ENCODE measurements around the gene GPATCH8. TPM values are rescaled to one million over a fixed set of nuclear protein-coding genes. Genes with fewer than 3 reads are reported as not detected.

Gene GPATCH8
- total and polyA plus RNA-seq, 2 of the 8 experiments (the other 6 are each of a cell fraction or from before 2014, with no cell fraction given) = 20.5 to 58.1 TPM

DNA sequence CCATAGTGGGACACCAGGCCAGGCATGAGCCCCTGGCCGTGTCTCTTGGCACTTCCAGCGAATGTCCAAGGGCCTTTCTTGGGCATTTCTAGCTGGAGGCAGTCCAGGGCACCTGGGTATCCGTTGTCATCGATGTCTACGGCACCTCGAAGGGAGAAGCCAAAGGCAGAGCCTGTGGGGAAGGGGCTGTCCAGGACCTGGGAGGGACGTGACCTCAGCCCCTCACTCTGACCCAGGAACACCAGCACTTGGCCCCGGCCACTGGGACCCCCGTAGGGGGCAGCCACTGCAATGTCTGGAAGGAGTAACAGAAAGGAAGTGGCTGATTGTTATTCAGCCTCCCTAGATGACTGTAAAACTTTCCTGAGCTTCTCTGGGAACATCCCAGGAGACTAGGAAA is 122.4 kb downstream of the GPATCH8 start:
- Histone ChIP-seq H3K18ac (ENCODE audit: extremely low read depth, low read length) (no peak overlapping the region), H3K23ac (ENCODE audit: insufficient read length) (no peak overlapping the region), H3K27ac (ENCODE audit: low read depth, low read length) (no peak overlapping the region), H3K14ac (ENCODE audit: insufficient read length) (no peak overlapping the region), H4K91ac (replicated peaks; ENCODE audit: insufficient read length, low read length) (no peak overlapping the region), H2AFZ (ENCODE audit: low read length) (no peak overlapping the region), H3K79me2 (ENCODE audit: control insufficient read depth in 1 of 2, insufficient read depth in 2 of 2, low read length in 2 of 2) (no peaks in the 10 kb centered on the region), H4K8ac (ENCODE audit: extremely low read depth, insufficient read depth, low read length) (no peak overlapping the region), H2BK120ac (replicated peaks; ENCODE audit: low read depth, low read length) (no peak overlapping the region), H2BK12ac (ENCODE audit: low read depth, low read length) (peak overlapping the region; percentile 29; the same call in 1 of the 2 replicates), H3K4me1 (replicated peaks in 1 of 4; ENCODE audit: control insufficient read depth in 3 of 4, insufficient read depth in 4 of 4, low read length in 3 of 4) (peaks cover 0 to 21% (median 8%) of the 10 kb centered on the region in 4 experiments; a peak in 6 of 7 replicates), H3K4me3 (ENCODE audit: extremely low read depth in 1 of 4, insufficient read depth in 2 of 4, low read depth in 3 of 4, low read length in 4 of 4) (no peak overlapping the region), H3K4ac (replicated peaks; ENCODE audit: insufficient read length, low read depth, low read length) (no peak overlapping the region), H3K79me1 (ENCODE audit: low read depth, low read length) (no peaks in the 10 kb centered on the region), H2BK20ac (ENCODE audit: low read length) (no peak overlapping the region), H3K23me2 (ENCODE audit: low read depth, low read length) (peaks cover 11% of the 10 kb centered on the region; the same call in 1 of the 2 replicates), H2AK5ac (ENCODE audit: low read depth, low read length) (no peak overlapping the region), H3K56ac (replicated peaks; ENCODE audit: insufficient read length, low read depth, low read length) (no peak overlapping the region), H3K4me2 (ENCODE audit: insufficient read depth in 1 of 2, low read depth in 2 of 2, low read length in 2 of 2) (no peak overlapping the region), H3K27me3 (replicated peaks in 1 of 4; ENCODE audit: control insufficient read depth in 3 of 4, extremely low read depth in 1 of 4, insufficient read depth in 3 of 4, low read length in 3 of 4) (peaks cover 10 to 26% (median 23%) of the 10 kb centered on the region in 4 experiments), H4K20me1 (replicated peaks in 1 of 2; ENCODE audit: control insufficient read depth in 1 of 2, insufficient read depth in 2 of 2, low read length in 2 of 2) (peaks cover 0 to 4% of the 10 kb centered on the region in 2 experiments), H3K36me3 (ENCODE audit: control insufficient read depth in 2 of 4, insufficient read depth in 4 of 4, low read length in 3 of 4) (no peaks in the 10 kb centered on the region), H3K9ac (replicated peaks in 1 of 4; ENCODE audit: extremely low read depth in 1 of 4, low read depth in 3 of 4, low read length in 3 of 4) (no peak overlapping the region; a peak in 1 of 7 replicates), H2BK15ac (ENCODE audit: low read length) (no peak overlapping the region), H2BK5ac (ENCODE audit: low read depth, low read length) (no peak overlapping the region), H3K9me3 (ENCODE audit: insufficient read depth in 2 of 2, low read depth in 1 of 2, low read length in 1 of 2) (no peaks in the 10 kb centered on the region), H4K5ac (ENCODE audit: insufficient read length, low read depth, low read length) (no peak overlapping the region)
- 87% methylated on average over 9 of the region's 9 CpGs; no CpG with 5 or more reads in 1 of the 2 experiments for WGBS, 2 experiments (ENCODE audit: extremely low coverage in 1 of 2, insufficient coverage in 1 of 2, insufficient read length in 1 of 2, insufficient replicate concordance in 2 of 2, low coverage in 1 of 2, low lambda C conversion rate in 2 of 2, missing lambda C conversion rate in 1 of 2)
- ChIA-PET CTCF (ENCODE audit: partially characterized antibody) (interaction anchor here (0.6 to 13.8 kb wide), 3 partner anchors 9 to 131 kb away, joined by 3 to 177 read pairs (median 6); partner anchors contain the start of genes FAM171A2 and ITGA2B), POLR2A (ENCODE audit: partially characterized antibody) (interaction anchor here (0.7 to 1.6 kb wide), 4 partner anchors 8 to 142 kb away, joined by 3 read pairs; no protein-coding TSS in a partner anchor)
- DNase-seq (ENCODE audit: low read depth in 1 of 2, low spot score in 2 of 2) = no peak
- FAIRE-seq = no peak
- TF ChIP-seq TAF7 (optimal IDR thresholded peaks at IDR 0.05; ENCODE audit: borderline replicate concordance, low read depth, low read length) = no peak
- TF ChIP-seq HDAC6 (IDR thresholded peaks at IDR 0.05; ENCODE audit: low read depth, low read length) = no peak
- no peak for TF ChIP-seq BRCA1 (IDR thresholded peaks at IDR 0.05; ENCODE audit: low read depth, low read length)
- TF ChIP-seq EP300 (IDR thresholded peaks at IDR 0.05; ENCODE audit: borderline replicate concordance in 1 of 2, low read depth in 2 of 2, low read length in 2 of 2) = no peak
- no peak for TF ChIP-seq ASH2L (IDR thresholded peaks at IDR 0.05; ENCODE audit: low read length)
- TF ChIP-seq, protein P1, sequence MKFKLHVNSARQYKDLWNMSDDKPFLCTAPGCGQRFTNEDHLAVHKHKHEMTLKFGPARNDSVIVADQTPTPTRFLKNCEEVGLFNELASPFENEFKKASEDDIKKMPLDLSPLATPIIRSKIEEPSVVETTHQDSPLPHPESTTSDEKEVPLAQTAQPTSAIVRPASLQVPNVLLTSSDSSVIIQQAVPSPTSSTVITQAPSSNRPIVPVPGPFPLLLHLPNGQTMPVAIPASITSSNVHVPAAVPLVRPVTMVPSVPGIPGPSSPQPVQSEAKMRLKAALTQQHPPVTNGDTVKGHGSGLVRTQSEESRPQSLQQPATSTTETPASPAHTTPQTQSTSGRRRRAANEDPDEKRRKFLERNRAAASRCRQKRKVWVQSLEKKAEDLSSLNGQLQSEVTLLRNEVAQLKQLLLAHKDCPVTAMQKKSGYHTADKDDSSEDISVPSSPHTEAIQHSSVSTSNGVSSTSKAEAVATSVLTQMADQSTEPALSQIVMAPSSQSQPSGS (IDR thresholded peaks at IDR 0.05; ENCODE audit: low read length) = no peak
- TF ChIP-seq SUZ12 (IDR thresholded peaks at IDR 0.05; ENCODE audit: low read length) = no peak

Data from H1 (cell line).